Glutamatergic neuron (in vitro differentiated cells): ENCODE results near the gene INTU. TPM values are rescaled to one million over a fixed set of nuclear protein-coding genes. Genes with fewer than 3 reads are reported as not detected.
A peak's percentile ranks its signal among the peaks of the same experiment; 100 is the strongest.

ENCODE experiments used
- DNase-seq: peaks from one replicate; pipeline ENCODE4 v3.0.0; 2022
- H3K27ac Mint-ChIP-seq: one replicate; pipeline ENCODE4 v1.8.0; 2020; ENCODE audit warnings: mild to moderate bottlenecking, mixed read lengths, inconsistent platforms; ENCODE audit not compliant: unreplicated experiment
- H3K27me3 Mint-ChIP-seq: one replicate; pipeline ENCODE4 v1.8.0; 2020; ENCODE audit warnings: mild to moderate bottlenecking, moderate library complexity, mixed read lengths, inconsistent platforms; ENCODE audit not compliant: unreplicated experiment
- H3K36me3 Mint-ChIP-seq: one replicate; pipeline ENCODE4 v1.8.0; 2020; ENCODE audit warnings: mild to moderate bottlenecking, mixed read lengths, inconsistent platforms; ENCODE audit not compliant: unreplicated experiment
- H3K4me1 Mint-ChIP-seq: one replicate; pipeline ENCODE4 v1.8.0; 2020; ENCODE audit warnings: mild to moderate bottlenecking, low read depth, mixed read lengths, inconsistent platforms; ENCODE audit not compliant: unreplicated experiment
- H3K4me3 Mint-ChIP-seq: one replicate; pipeline ENCODE4 v1.8.0; 2020; ENCODE audit warnings: mild to moderate bottlenecking, mixed read lengths, inconsistent platforms; ENCODE audit not compliant: unreplicated experiment
- H3K9me3 Mint-ChIP-seq: one replicate; pipeline ENCODE4 v1.8.0; 2020; ENCODE audit warnings: mild to moderate bottlenecking, moderate library complexity, mixed read lengths, inconsistent platforms; ENCODE audit not compliant: unreplicated experiment
- total RNA-seq: library from RNA; stranded (reverse); fragmentation: NEBNext Ultra II Directional; extraction: Animal tissue kit (Norgen Biotek cat#: 25700); gene quantifications from one replicate; pipeline ENCODE4 v1.2.1, GENCODE V29; 2021; ENCODE audit not compliant: unreplicated experiment
- TF ChIP-seq, protein P1 (sequence below): fragments of 200-600 bp; sonication (generic); IDR thresholded peaks from one replicate; pipeline ENCODE4 v1.5.0; 2021; ENCODE audit not compliant: partially characterized antibody, unreplicated experiment

Gene INTU
- total RNA-seq, 1 donor from 2014 or later, result 6.3 TPM

DNA sequence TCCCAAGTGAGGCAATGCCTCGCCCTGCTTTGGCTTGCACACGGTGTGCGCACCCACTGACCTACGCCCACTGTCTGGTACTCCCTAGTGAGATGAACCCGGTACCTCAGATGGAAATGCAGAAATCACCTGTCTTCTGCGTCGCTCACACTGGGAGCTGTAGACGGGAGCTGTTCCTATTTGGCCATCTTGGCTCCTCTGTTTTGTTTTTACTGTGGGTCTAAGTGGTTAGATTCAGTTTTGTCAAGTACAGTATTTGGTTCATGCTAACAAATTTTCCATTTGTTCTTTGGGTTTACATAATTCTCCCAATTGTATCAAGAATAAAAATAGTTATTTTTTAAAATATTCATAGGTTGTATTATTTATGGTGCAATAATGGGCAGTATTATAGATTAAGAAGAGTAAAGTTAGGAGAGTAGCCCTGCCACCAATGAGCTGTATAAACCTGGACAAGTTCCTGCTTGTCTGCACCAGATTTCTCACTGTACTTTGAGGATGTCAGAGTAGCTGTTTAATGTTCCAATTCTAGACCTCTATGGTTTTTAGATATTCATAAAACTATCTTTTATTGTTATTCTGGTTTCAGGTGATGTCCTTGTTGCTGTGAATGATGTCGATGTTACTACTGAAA is 23.4 kb downstream of the INTU start:
- Mint-ChIP-seq H3K9me3 (peaks cover 5% of the 10 kb centered on the region), H3K27me3 (no peaks in the 10 kb centered on the region), H3K4me1 (peaks cover 4% of the 10 kb centered on the region), H3K36me3 (no peaks in the 10 kb centered on the region), H3K27ac (peak overlapping the region; percentile 90), H3K4me3 (peak overlapping the region; percentile 85)
- TF ChIP-seq, protein P1, sequence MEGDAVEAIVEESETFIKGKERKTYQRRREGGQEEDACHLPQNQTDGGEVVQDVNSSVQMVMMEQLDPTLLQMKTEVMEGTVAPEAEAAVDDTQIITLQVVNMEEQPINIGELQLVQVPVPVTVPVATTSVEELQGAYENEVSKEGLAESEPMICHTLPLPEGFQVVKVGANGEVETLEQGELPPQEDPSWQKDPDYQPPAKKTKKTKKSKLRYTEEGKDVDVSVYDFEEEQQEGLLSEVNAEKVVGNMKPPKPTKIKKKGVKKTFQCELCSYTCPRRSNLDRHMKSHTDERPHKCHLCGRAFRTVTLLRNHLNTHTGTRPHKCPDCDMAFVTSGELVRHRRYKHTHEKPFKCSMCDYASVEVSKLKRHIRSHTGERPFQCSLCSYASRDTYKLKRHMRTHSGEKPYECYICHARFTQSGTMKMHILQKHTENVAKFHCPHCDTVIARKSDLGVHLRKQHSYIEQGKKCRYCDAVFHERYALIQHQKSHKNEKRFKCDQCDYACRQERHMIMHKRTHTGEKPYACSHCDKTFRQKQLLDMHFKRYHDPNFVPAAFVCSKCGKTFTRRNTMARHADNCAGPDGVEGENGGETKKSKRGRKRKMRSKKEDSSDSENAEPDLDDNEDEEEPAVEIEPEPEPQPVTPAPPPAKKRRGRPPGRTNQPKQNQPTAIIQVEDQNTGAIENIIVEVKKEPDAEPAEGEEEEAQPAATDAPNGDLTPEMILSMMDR, result no peak
- DNase-seq, result no peak

DNA sequence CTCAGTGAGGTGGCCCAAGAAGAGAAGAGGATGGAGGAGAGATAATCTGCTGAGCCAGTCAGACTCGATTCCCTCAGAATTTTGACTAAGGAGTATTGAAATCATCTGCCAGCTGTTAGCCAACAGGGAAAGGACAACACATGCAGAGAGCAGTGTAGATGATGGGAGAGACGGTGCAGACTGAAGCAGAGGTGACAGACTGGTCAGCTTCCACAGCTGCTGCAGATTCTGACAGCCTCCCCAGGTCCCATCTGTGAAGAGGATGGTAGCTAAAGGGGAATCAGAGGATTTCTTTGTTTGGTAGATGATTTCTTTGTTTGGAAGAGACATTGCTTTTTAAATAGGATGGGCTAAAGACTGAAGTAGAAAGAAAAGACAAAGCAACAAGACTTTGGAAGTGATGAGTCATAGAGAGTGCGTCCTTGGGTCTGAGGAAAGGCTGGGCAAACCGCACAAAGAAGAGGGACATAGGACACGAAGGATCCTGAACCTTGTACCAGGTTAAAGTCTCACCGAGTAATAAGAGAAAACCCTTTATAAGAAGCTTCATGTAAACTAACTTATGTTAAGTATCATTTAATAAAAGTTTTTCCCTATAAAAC is 27.6 kb downstream of the INTU start:
- Mint-ChIP-seq H3K36me3 (no peaks in the 10 kb centered on the region), H3K9me3 (peaks cover 5% of the 10 kb centered on the region), H3K27me3 (no peaks in the 10 kb centered on the region), H3K4me3 (no peak overlapping the region), H3K4me1 (peaks cover 10% of the 10 kb centered on the region), H3K27ac (peak overlapping the region; percentile 86)
- peak; percentile 24 for DNase-seq
- TF ChIP-seq, protein P1, result no peak

DNA sequence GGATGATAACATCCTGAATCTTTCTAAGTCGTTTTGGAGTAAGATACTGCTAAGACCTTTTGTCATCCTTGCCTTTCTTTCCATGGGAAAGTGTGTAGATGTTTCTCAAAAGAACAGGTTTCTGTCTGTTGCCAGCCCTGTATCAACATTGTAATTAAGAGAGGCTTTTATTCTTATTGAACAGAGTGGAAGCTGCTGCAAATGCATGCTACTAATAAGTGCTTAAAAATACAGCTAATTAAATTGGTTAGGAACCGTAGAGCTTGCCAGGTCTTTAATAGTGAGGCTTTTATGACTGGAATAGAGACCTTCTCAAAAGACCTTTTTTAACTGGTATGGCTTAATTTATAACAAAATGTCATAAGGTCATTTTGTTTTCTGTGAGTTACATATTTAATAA is 34.4 kb downstream of the INTU start:
- no peak for DNase-seq
- TF ChIP-seq, protein P1, result no peak
- Mint-ChIP-seq H3K4me3 (no peak overlapping the region), H3K9me3 (no peaks in the 10 kb centered on the region), H3K27ac (no peak overlapping the region), H3K4me1 (no peaks in the 10 kb centered on the region), H3K27me3 (no peaks in the 10 kb centered on the region), H3K36me3 (no peaks in the 10 kb centered on the region)

DNA sequence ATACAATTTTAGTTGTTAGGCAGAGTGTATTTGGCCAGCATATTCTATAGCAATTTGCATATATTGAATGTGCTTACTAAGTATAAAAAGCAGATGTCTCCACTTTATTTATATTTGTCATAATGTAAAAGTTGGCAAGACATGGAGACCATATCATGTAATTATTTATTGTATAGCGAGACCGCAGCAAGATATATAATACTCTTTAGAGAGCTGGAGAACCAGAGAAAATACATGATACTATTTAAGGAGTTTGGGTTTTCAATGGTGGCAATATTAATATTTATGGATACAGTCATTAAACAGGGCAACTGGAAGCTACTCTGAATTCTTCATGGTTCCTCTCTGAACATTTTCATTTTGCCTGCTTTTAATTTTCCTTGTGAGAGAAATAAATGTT is 35.0 kb downstream of the INTU start:
- no peak overlapping the region for H3K4me3 Mint-ChIP-seq
- H3K9me3 Mint-ChIP-seq, result no peaks in the 10 kb centered on the region
- no peak overlapping the region for H3K27ac Mint-ChIP-seq
- no peak for DNase-seq
- TF ChIP-seq, protein P1, result no peak
- no peaks in the 10 kb centered on the region for H3K36me3 Mint-ChIP-seq
- no peaks in the 10 kb centered on the region for H3K27me3 Mint-ChIP-seq
- H3K4me1 Mint-ChIP-seq, result no peaks in the 10 kb centered on the region

DNA sequence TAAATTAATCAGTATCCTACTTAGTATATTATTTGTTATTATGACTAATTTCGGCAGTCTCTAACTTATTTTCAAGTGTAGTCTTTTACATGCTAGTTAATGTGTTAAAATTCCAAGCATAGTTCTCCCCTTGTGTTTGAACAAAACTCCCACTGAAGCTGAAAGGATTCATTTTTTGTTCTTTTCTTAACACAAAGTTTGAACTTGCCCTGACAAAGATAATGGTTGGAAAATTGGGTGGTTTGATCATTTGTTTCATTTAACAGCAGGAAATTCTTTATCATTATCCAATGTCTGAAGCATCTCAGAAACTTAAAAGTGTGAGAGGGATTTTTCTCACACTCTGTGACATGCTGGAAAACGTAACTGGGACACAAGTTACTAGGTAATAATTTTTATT is 36.0 kb downstream of the INTU start:
- H3K27me3 Mint-ChIP-seq, result no peaks in the 10 kb centered on the region
- TF ChIP-seq, protein P1, result no peak

More for the DNA sequence above, 36.0 kb downstream of the INTU start:
- no peak overlapping the region for H3K4me3 Mint-ChIP-seq
- no peaks in the 10 kb centered on the region for H3K4me1 Mint-ChIP-seq
- H3K36me3 Mint-ChIP-seq, result no peaks in the 10 kb centered on the region
- H3K9me3 Mint-ChIP-seq, result no peaks in the 10 kb centered on the region
- no peak overlapping the region for H3K27ac Mint-ChIP-seq
- no peak for DNase-seq
